ENCODE results near the gene NME4.
A peak's percentile ranks its signal among the peaks of the same experiment; 100 is the strongest.

Gene NME4

GRCh38 chr16:375927-376816 is 20.8 kb upstream of the NME4 start:
- Histone ChIP-seq H3K4ac (ENCODE audit: low read length) (no peak overlapping the region), H3K27me3 (ENCODE audit: control insufficient read depth in 3 of 3, insufficient read depth in 3 of 3, low read depth in 1 of 3, low read length in 3 of 3) (no peaks in the 10 kb centered on the region), H2AFZ (ENCODE audit: low read length) (no peak overlapping the region), H4K91ac (ENCODE audit: low read depth, low read length, poor library complexity) (no peak overlapping the region), H2BK12ac (ENCODE audit: low read length) (no peak overlapping the region), H2BK120ac (ENCODE audit: low read depth, low read length) (no peak overlapping the region), H3K4me1 (ENCODE audit: control insufficient read depth in 2 of 2, insufficient read depth in 1 of 2, low read depth in 1 of 2, low read length in 2 of 2) (peaks cover 0 to 7% of the 10 kb centered on the region in 2 donors), H2BK5ac (ENCODE audit: low read length) (peak overlapping the region; percentile 39), H3K14ac (ENCODE audit: low read length) (peak overlapping the region; percentile 38), H3K79me1 (ENCODE audit: low read depth, low read length) (peaks cover 14% of the 10 kb centered on the region), H3K4me2 (ENCODE audit: insufficient read depth, low read length, poor library complexity, severe bottlenecking) (no peak overlapping the region), H2BK15ac (ENCODE audit: low read length) (no peak overlapping the region), H3K4me3 (ENCODE audit: low read length in 2 of 2) (no peak overlapping the region), H3K9ac (ENCODE audit: low read depth, low read length, poor library complexity) (peak overlapping the region; percentile 60), H3K23ac (ENCODE audit: low read depth, low read length, poor library complexity) (no peak overlapping the region), H3K36me3 (replicated peaks in 1 of 2; ENCODE audit: control insufficient read depth in 2 of 2, insufficient read depth in 2 of 2, low read length in 2 of 2) (peaks cover 31 to 63% of the 10 kb centered on the region in 2 donors), H3K27ac (replicated peaks; ENCODE audit: low read length) (no peak overlapping the region), H3K9me3 (replicated peaks in 1 of 2; ENCODE audit: control insufficient read depth in 2 of 2, insufficient read depth in 1 of 2, low read depth in 1 of 2, low read length in 2 of 2) (no peaks in the 10 kb centered on the region), H4K8ac (ENCODE audit: low read depth, low read length) (no peak overlapping the region), H2AK5ac (ENCODE audit: low read depth, low read length) (no peak overlapping the region), H3K18ac (ENCODE audit: low read length) (no peak overlapping the region)
- DNase-seq (ENCODE audit: low spot score): no peak
- WGBS, 2 donors (ENCODE audit: extremely low coverage in 2 of 2, insufficient read length in 2 of 2, insufficient replicate concordance in 1 of 2): no CpG with 5 or more reads among the region's 44 CpGs

- Histone ChIP-seq H3K14ac (ENCODE audit: low read length) (peak overlapping the region; percentile 38), H2AK5ac (ENCODE audit: low read depth, low read length) (no peak overlapping the region), H3K9me3 (replicated peaks in 1 of 2; ENCODE audit: control insufficient read depth in 2 of 2, insufficient read depth in 1 of 2, low read depth in 1 of 2, low read length in 2 of 2) (no peaks in the 10 kb centered on the region), H4K91ac (ENCODE audit: low read depth, low read length, poor library complexity) (no peak overlapping the region), H3K4me1 (ENCODE audit: control insufficient read depth in 2 of 2, insufficient read depth in 1 of 2, low read depth in 1 of 2, low read length in 2 of 2) (peaks cover 0 to 7% of the 10 kb centered on the region in 2 donors), H2BK120ac (ENCODE audit: low read depth, low read length) (no peak overlapping the region), H3K36me3 (replicated peaks in 1 of 2; ENCODE audit: control insufficient read depth in 2 of 2, insufficient read depth in 2 of 2, low read length in 2 of 2) (peaks cover 28 to 56% of the 10 kb centered on the region in 2 donors), H3K4me3 (ENCODE audit: low read length in 2 of 2) (no peak overlapping the region), H3K4ac (ENCODE audit: low read length) (no peak overlapping the region), H2AFZ (ENCODE audit: low read length) (no peak overlapping the region), H2BK12ac (ENCODE audit: low read length) (no peak overlapping the region), H4K8ac (ENCODE audit: low read depth, low read length) (no peak overlapping the region), H2BK15ac (ENCODE audit: low read length) (no peak overlapping the region), H3K4me2 (ENCODE audit: insufficient read depth, low read length, poor library complexity, severe bottlenecking) (no peak overlapping the region), H3K79me1 (ENCODE audit: low read depth, low read length) (peaks cover 17% of the 10 kb centered on the region), H3K27ac (replicated peaks; ENCODE audit: low read length) (no peak overlapping the region), H3K23ac (ENCODE audit: low read depth, low read length, poor library complexity) (peak overlapping the region; percentile 55), H2BK5ac (ENCODE audit: low read length) (peak overlapping the region; percentile 39), H3K27me3 (ENCODE audit: control insufficient read depth in 3 of 3, insufficient read depth in 3 of 3, low read depth in 1 of 3, low read length in 3 of 3) (no peaks in the 10 kb centered on the region), H3K18ac (ENCODE audit: low read length) (no peak overlapping the region), H3K9ac (ENCODE audit: low read depth, low read length, poor library complexity) (peak overlapping the region; percentile 44)
- no CpG with 5 or more reads among the region's 26 CpGs for WGBS, 2 donors (ENCODE audit: extremely low coverage in 2 of 2, insufficient read length in 2 of 2, insufficient replicate concordance in 1 of 2)
- DNase-seq (ENCODE audit: low spot score): no peak
Measured at GRCh38 chr16:376817-377418, 20.1 kb upstream of the NME4 start.

GRCh38 chr16:377419-377951 is 19.5 kb upstream of the NME4 start:
- no peaks in the 10 kb centered on the region for H3K9me3 ChIP-seq (replicated peaks in 1 of 2; ENCODE audit: control insufficient read depth in 2 of 2, insufficient read depth in 1 of 2, low read depth in 1 of 2, low read length in 2 of 2)
- H3K14ac ChIP-seq (ENCODE audit: low read length): no peak overlapping the region
- no peak overlapping the region for H2AK5ac ChIP-seq (ENCODE audit: low read depth, low read length)
- no peak for DNase-seq (ENCODE audit: low spot score)
- peaks cover 4 to 8% of the 10 kb centered on the region in 2 donors for H3K4me1 ChIP-seq (ENCODE audit: control insufficient read depth in 2 of 2, insufficient read depth in 1 of 2, low read depth in 1 of 2, low read length in 2 of 2)
- no peak overlapping the region for H3K18ac ChIP-seq (ENCODE audit: low read length)
- H3K27me3 ChIP-seq (ENCODE audit: control insufficient read depth in 3 of 3, insufficient read depth in 3 of 3, low read depth in 1 of 3, low read length in 3 of 3): peaks cover 0 to 5% (median 4%) of the 10 kb centered on the region in 3 experiments
- no CpG with 5 or more reads among the region's 42 CpGs for WGBS, 2 donors (ENCODE audit: extremely low coverage in 2 of 2, insufficient read length in 2 of 2, insufficient replicate concordance in 1 of 2)
- H3K23ac ChIP-seq (ENCODE audit: low read depth, low read length, poor library complexity): peak overlapping the region; percentile 55
- no peak overlapping the region for H2BK120ac ChIP-seq (ENCODE audit: low read depth, low read length)
- no peak overlapping the region for H4K8ac ChIP-seq (ENCODE audit: low read depth, low read length)
- no peak overlapping the region for H3K27ac ChIP-seq (replicated peaks; ENCODE audit: low read length)
- peak overlapping the region; percentile 44 for H3K9ac ChIP-seq (ENCODE audit: low read depth, low read length, poor library complexity)
- H3K36me3 ChIP-seq (replicated peaks in 1 of 2; ENCODE audit: control insufficient read depth in 2 of 2, insufficient read depth in 2 of 2, low read length in 2 of 2): peaks cover 28 to 50% of the 10 kb centered on the region in 2 donors
- no peak overlapping the region for H3K4ac ChIP-seq (ENCODE audit: low read length)
- H2BK15ac ChIP-seq (ENCODE audit: low read length): no peak overlapping the region
- H2AFZ ChIP-seq (ENCODE audit: low read length): no peak overlapping the region
- H2BK12ac ChIP-seq (ENCODE audit: low read length): no peak overlapping the region
- no peak overlapping the region for H2BK5ac ChIP-seq (ENCODE audit: low read length)
- H3K79me1 ChIP-seq (ENCODE audit: low read depth, low read length): peaks cover 17% of the 10 kb centered on the region
- H3K4me2 ChIP-seq (ENCODE audit: insufficient read depth, low read length, poor library complexity, severe bottlenecking): no peak overlapping the region
- H4K91ac ChIP-seq (ENCODE audit: low read depth, low read length, poor library complexity): no peak overlapping the region
- H3K4me3 ChIP-seq (ENCODE audit: low read length in 2 of 2): no peak overlapping the region

All from neuronal stem cell (in vitro differentiated cells).